ENCODE results near the gene KRT73. TPM values are rescaled to one million over a fixed set of nuclear protein-coding genes. Genes with fewer than 3 reads are reported as not detected.
A peak's percentile ranks its signal among the peaks of the same experiment; 100 is the strongest.

KRT73 gene
- total RNA-seq, 1 experiment from 2014 or later = 0.51 TPM

- in situ Hi-C loops (cut with HindIII; ENCODE audit: low pct_unique_long_range_greater_than_20kb, low sequenced_read_pairs) = no loop called here
- DNase-seq (ENCODE audit: low read depth) = no peak
Observed at GRCh38 chr12:52585066-52585465, 33.3 kb downstream of the KRT73 start.

- in situ Hi-C loops (cut with HindIII; ENCODE audit: low pct_unique_long_range_greater_than_20kb, low sequenced_read_pairs) = no loop called here
- DNase-seq (ENCODE audit: low read depth) = no peak
Observed at GRCh38 chr12:52584156-52584682, 34.1 kb downstream of the KRT73 start.

- in situ Hi-C loops (cut with HindIII; ENCODE audit: low pct_unique_long_range_greater_than_20kb, low sequenced_read_pairs) = no loop called here
- peak; percentile 81 for DNase-seq (ENCODE audit: low read depth)
Observed at GRCh38 chr12:52582971-52583456, 35.3 kb downstream of the KRT73 start.

GRCh38 chr12:52582486-52582885 is 35.9 kb downstream of the KRT73 start:
- no peak for DNase-seq (ENCODE audit: low read depth)
- in situ Hi-C loops (cut with HindIII; ENCODE audit: low pct_unique_long_range_greater_than_20kb, low sequenced_read_pairs) = no loop called here

- in situ Hi-C loops (cut with HindIII; ENCODE audit: low pct_unique_long_range_greater_than_20kb, low sequenced_read_pairs) = no loop called here
- peak; percentile 16 for DNase-seq (ENCODE audit: low read depth)
Observed at GRCh38 chr12:52581481-52581880, 36.9 kb downstream of the KRT73 start.

- no peak for DNase-seq (ENCODE audit: low read depth)
- in situ Hi-C loops (cut with HindIII; ENCODE audit: low pct_unique_long_range_greater_than_20kb, low sequenced_read_pairs) = no loop called here
Observed at GRCh38 chr12:52581066-52581465, 37.3 kb downstream of the KRT73 start.

- DNase-seq (ENCODE audit: low read depth) = peak; percentile 60
- in situ Hi-C loops (cut with HindIII; ENCODE audit: low pct_unique_long_range_greater_than_20kb, low sequenced_read_pairs) = no loop called here
Observed at GRCh38 chr12:52580496-52580895, 37.9 kb downstream of the KRT73 start.

GRCh38 chr12:52579468-52580465 is 38.6 kb downstream of the KRT73 start:
- in situ Hi-C loops (cut with HindIII; ENCODE audit: low pct_unique_long_range_greater_than_20kb, low sequenced_read_pairs) = no loop called here
- DNase-seq (ENCODE audit: low read depth) = peak; percentile 73

GRCh38 chr12:52578469-52578868 is 39.9 kb downstream of the KRT73 start:
- DNase-seq (ENCODE audit: low read depth) = no peak
- in situ Hi-C loops (cut with HindIII; ENCODE audit: low pct_unique_long_range_greater_than_20kb, low sequenced_read_pairs) = no loop called here

- in situ Hi-C loops (cut with HindIII; ENCODE audit: low pct_unique_long_range_greater_than_20kb, low sequenced_read_pairs) = no loop called here
- no peak for DNase-seq (ENCODE audit: low read depth)
Observed at GRCh38 chr12:52577316-52577715, 41.0 kb downstream of the KRT73 start.

- in situ Hi-C loops (cut with HindIII; ENCODE audit: low pct_unique_long_range_greater_than_20kb, low sequenced_read_pairs) = no loop called here
- no peak for DNase-seq (ENCODE audit: low read depth)
Observed at GRCh38 chr12:52575948-52576347, 42.4 kb downstream of the KRT73 start.

GRCh38 chr12:52575256-52575655 is 43.1 kb downstream of the KRT73 start:
- no peak for DNase-seq (ENCODE audit: low read depth)
- in situ Hi-C loops (cut with HindIII; ENCODE audit: low pct_unique_long_range_greater_than_20kb, low sequenced_read_pairs) = no loop called here

GRCh38 chr12:52573743-52574142 is 44.6 kb downstream of the KRT73 start, which contains the start of gene KRT74:
Gene KRT74 (minus strand): TSS chr12:52573843. CDS start chr12:52573777, 66 bp downstream.
- DNase-seq (ENCODE audit: low read depth) = no peak
- in situ Hi-C loops (cut with HindIII; ENCODE audit: low pct_unique_long_range_greater_than_20kb, low sequenced_read_pairs) = no loop called here

GRCh38 chr12:52573306-52573705 is 45.1 kb downstream of the KRT73 start:
- DNase-seq (ENCODE audit: low read depth) = no peak
- in situ Hi-C loops (cut with HindIII; ENCODE audit: low pct_unique_long_range_greater_than_20kb, low sequenced_read_pairs) = no loop called here

- no peak for DNase-seq (ENCODE audit: low read depth)
- in situ Hi-C loops (cut with HindIII; ENCODE audit: low pct_unique_long_range_greater_than_20kb, low sequenced_read_pairs) = no loop called here
Observed at GRCh38 chr12:52570511-52570910, 47.8 kb downstream of the KRT73 start.

- no peak for DNase-seq (ENCODE audit: low read depth)
- in situ Hi-C loops (cut with HindIII; ENCODE audit: low pct_unique_long_range_greater_than_20kb, low sequenced_read_pairs) = no loop called here
Observed at GRCh38 chr12:52568111-52568510, 50.2 kb downstream of the KRT73 start.

- in situ Hi-C loops (cut with HindIII; ENCODE audit: low pct_unique_long_range_greater_than_20kb, low sequenced_read_pairs) = no loop called here
- DNase-seq (ENCODE audit: low read depth) = no peak
Observed at GRCh38 chr12:52566847-52567291, 51.5 kb downstream of the KRT73 start.

- in situ Hi-C loops (cut with HindIII; ENCODE audit: low pct_unique_long_range_greater_than_20kb, low sequenced_read_pairs) = no loop called here
- DNase-seq (ENCODE audit: low read depth) = no peak
Observed at GRCh38 chr12:52564582-52564981, 53.8 kb downstream of the KRT73 start.

GRCh38 chr12:52561880-52562449 is 56.4 kb downstream of the KRT73 start:
- in situ Hi-C loops (cut with HindIII; ENCODE audit: low pct_unique_long_range_greater_than_20kb, low sequenced_read_pairs) = no loop called here
- DNase-seq (ENCODE audit: low read depth) = no peak

Data from Caki2 (cell line).